ENCODE results near the gene PLPP7. TPM values are rescaled to one million over a fixed set of nuclear protein-coding genes. Genes with fewer than 3 reads are reported as not detected.

The PLPP7 gene
- polyA plus RNA-seq, 1 donor (not counting 4 experiments of a cell fraction or from before 2014, with no cell fraction given) = not detected

DNA sequence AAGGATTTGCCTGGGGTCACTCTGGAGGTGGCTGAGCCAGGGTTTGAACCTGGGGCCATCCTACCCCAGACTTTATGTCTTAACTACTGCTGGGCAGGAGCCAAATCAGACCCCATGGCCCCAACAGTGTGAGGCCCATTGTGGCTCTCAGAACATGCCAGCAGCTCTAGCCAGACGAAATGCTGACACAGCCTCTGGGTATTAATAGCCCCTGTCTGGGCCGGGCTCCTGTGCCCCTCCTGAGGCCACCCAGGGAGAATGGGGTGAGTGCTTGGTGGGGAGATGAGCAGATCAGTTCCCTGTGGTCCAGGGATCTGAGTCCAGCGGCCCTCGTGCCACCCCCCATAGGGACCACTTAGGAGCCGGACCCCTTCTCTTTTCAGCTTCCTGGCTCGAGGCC lies 2.2 kb upstream of the PLPP7 start:
- H3K27ac ChIP-seq (ENCODE audit: control insufficient read depth, insufficient read depth, low read length) = no peak overlapping the region
- no peaks in the 10 kb centered on the region for H3K9me1 ChIP-seq (ENCODE audit: control insufficient read depth, extremely low read depth, insufficient read depth, low read length)
- H3K4me3 ChIP-seq (ENCODE audit: control insufficient read depth in 2 of 3, extremely low read depth in 1 of 3, insufficient read depth in 2 of 3, low read depth in 1 of 3, low read length in 3 of 3) = no peak overlapping the region
- peaks cover 16% of the 10 kb centered on the region for H3K27me3 ChIP-seq (ENCODE audit: control insufficient read depth, extremely low read depth, insufficient read depth, low read length)
- no peak overlapping the region for H3K4me2 ChIP-seq (ENCODE audit: control insufficient read depth, extremely low read depth, insufficient read depth, low read depth, low read length)
- no peaks in the 10 kb centered on the region for H3K79me2 ChIP-seq (ENCODE audit: control insufficient read depth, insufficient read depth, low read length)
- TF ChIP-seq, protein P1, sequence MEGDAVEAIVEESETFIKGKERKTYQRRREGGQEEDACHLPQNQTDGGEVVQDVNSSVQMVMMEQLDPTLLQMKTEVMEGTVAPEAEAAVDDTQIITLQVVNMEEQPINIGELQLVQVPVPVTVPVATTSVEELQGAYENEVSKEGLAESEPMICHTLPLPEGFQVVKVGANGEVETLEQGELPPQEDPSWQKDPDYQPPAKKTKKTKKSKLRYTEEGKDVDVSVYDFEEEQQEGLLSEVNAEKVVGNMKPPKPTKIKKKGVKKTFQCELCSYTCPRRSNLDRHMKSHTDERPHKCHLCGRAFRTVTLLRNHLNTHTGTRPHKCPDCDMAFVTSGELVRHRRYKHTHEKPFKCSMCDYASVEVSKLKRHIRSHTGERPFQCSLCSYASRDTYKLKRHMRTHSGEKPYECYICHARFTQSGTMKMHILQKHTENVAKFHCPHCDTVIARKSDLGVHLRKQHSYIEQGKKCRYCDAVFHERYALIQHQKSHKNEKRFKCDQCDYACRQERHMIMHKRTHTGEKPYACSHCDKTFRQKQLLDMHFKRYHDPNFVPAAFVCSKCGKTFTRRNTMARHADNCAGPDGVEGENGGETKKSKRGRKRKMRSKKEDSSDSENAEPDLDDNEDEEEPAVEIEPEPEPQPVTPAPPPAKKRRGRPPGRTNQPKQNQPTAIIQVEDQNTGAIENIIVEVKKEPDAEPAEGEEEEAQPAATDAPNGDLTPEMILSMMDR (optimal IDR thresholded peaks at IDR 0.05 in 1 of 3, IDR thresholded peaks at IDR 0.05 in 1 of 3, conservative IDR thresholded peaks at IDR 0.05 in 1 of 3; ENCODE audit: extremely low read depth in 1 of 3, insufficient read depth in 2 of 3, low read length in 3 of 3) = no peak
- TF ChIP-seq EZH2 (IDR thresholded peaks at IDR 0.05; ENCODE audit: low read length) = no peak
- dilution Hi-C loops (cut with MboI; ENCODE audit: extremely low pct_ligation_motif_present, low sequenced_read_pairs) = no loop called here
- H4K20me1 ChIP-seq (ENCODE audit: control insufficient read depth, extremely low read depth, insufficient read depth, low read length) = no peaks in the 10 kb centered on the region
- H3K9ac ChIP-seq (ENCODE audit: control insufficient read depth, extremely low read depth, insufficient read depth, low read length) = no peak overlapping the region
- H2AFZ ChIP-seq (ENCODE audit: control insufficient read depth, low read length) = no peak overlapping the region
- H3K36me3 ChIP-seq (ENCODE audit: control insufficient read depth in 2 of 2, extremely low read depth in 1 of 2, insufficient read depth in 2 of 2, low read length in 2 of 2) = no peaks in the 10 kb centered on the region
- no peaks in the 10 kb centered on the region for H3K4me1 ChIP-seq (ENCODE audit: control insufficient read depth, extremely low read depth, insufficient read depth, low read length)
- no peak for DNase-seq (ENCODE audit: low read depth, low spot score)
- no peak for FAIRE-seq
- H3K9me3 ChIP-seq (ENCODE audit: control insufficient read depth, low read depth, low read length) = no peaks in the 10 kb centered on the region

DNA sequence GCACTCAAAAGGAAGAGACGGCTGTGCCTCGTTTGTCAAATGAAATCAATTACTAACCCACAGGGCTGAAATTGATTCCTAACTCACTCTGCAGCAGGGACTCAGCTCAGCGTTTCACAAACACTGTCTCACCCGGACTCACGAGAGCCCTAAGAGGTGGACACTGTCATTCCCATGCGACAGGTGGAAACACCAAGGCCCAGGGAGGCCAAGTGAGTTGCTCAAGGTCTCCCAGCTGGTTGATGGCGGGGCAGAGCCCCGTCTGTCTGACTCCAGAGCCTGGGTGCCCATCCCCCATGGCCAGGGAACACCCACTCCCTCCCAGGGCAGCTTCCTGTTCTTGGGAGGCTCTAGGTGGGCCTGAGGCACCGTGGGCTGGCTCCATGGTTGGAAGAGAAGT lies 1.3 kb upstream of the PLPP7 start:
- Histone ChIP-seq H4K20me1 (ENCODE audit: control insufficient read depth, extremely low read depth, insufficient read depth, low read length) (no peaks in the 10 kb centered on the region), H3K9ac (ENCODE audit: control insufficient read depth, extremely low read depth, insufficient read depth, low read length) (no peak overlapping the region), H3K79me2 (ENCODE audit: control insufficient read depth, insufficient read depth, low read length) (no peaks in the 10 kb centered on the region), H3K4me1 (ENCODE audit: control insufficient read depth, extremely low read depth, insufficient read depth, low read length) (no peaks in the 10 kb centered on the region), H2AFZ (ENCODE audit: control insufficient read depth, low read length) (no peak overlapping the region), H3K9me1 (ENCODE audit: control insufficient read depth, extremely low read depth, insufficient read depth, low read length) (no peaks in the 10 kb centered on the region), H3K4me3 (ENCODE audit: control insufficient read depth in 2 of 3, extremely low read depth in 1 of 3, insufficient read depth in 2 of 3, low read depth in 1 of 3, low read length in 3 of 3) (no peak overlapping the region), H3K27me3 (ENCODE audit: control insufficient read depth, extremely low read depth, insufficient read depth, low read length) (peaks cover 8% of the 10 kb centered on the region), H3K27ac (ENCODE audit: control insufficient read depth, insufficient read depth, low read length) (no peak overlapping the region), H3K9me3 (ENCODE audit: control insufficient read depth, low read depth, low read length) (no peaks in the 10 kb centered on the region), H3K4me2 (ENCODE audit: control insufficient read depth, extremely low read depth, insufficient read depth, low read depth, low read length) (no peak overlapping the region), H3K36me3 (ENCODE audit: control insufficient read depth in 2 of 2, extremely low read depth in 1 of 2, insufficient read depth in 2 of 2, low read length in 2 of 2) (no peaks in the 10 kb centered on the region)
- DNase-seq (ENCODE audit: low read depth, low spot score) (no peak), FAIRE-seq (no peak)
- TF ChIP-seq, protein P1 (optimal IDR thresholded peaks at IDR 0.05 in 1 of 3, IDR thresholded peaks at IDR 0.05 in 1 of 3, conservative IDR thresholded peaks at IDR 0.05 in 1 of 3; ENCODE audit: extremely low read depth in 1 of 3, insufficient read depth in 2 of 3, low read length in 3 of 3) = no peak
- no peak for TF ChIP-seq EZH2 (IDR thresholded peaks at IDR 0.05; ENCODE audit: low read length)
- dilution Hi-C loops (cut with MboI; ENCODE audit: extremely low pct_ligation_motif_present, low sequenced_read_pairs) = no loop called here

Measured in keratinocyte (primary cell).